ENCODE results near the gene MYO3A.

DNA sequence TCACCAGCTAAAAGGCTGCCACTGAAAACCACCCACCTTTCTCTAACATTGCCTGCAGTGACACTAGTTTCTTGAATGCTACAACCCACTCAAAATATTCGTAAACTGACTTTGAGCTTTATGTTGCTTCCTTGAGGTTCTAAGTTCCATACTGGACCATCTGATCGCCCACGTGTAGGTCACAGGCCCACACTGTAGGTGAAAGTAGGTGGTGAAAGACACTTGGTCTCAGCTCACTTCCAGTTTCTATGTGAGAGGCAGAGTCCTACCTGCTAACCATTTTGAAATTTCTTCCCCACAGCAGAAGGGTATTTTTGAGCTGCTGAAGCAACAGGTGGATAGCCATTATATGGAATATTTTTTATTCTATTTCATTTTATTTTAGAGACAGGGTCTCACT lies 97.3 kb downstream of the MYO3A start:
- TF ChIP-seq, protein P1, sequence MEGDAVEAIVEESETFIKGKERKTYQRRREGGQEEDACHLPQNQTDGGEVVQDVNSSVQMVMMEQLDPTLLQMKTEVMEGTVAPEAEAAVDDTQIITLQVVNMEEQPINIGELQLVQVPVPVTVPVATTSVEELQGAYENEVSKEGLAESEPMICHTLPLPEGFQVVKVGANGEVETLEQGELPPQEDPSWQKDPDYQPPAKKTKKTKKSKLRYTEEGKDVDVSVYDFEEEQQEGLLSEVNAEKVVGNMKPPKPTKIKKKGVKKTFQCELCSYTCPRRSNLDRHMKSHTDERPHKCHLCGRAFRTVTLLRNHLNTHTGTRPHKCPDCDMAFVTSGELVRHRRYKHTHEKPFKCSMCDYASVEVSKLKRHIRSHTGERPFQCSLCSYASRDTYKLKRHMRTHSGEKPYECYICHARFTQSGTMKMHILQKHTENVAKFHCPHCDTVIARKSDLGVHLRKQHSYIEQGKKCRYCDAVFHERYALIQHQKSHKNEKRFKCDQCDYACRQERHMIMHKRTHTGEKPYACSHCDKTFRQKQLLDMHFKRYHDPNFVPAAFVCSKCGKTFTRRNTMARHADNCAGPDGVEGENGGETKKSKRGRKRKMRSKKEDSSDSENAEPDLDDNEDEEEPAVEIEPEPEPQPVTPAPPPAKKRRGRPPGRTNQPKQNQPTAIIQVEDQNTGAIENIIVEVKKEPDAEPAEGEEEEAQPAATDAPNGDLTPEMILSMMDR (IDR thresholded peaks at IDR 0.05): no peak
- TF ChIP-seq EZH2 (IDR thresholded peaks at IDR 0.05; ENCODE audit: borderline replicate concordance, insufficient read depth, low read depth, low read length, poor library complexity, severe bottlenecking): no peak

All from B cell (primary cell).